Trophoblast cell (in vitro differentiated cells and primary cell): ENCODE measurements around the gene NWD2.
"Not testable (repeated sequence)": the region's sequence is repeated elsewhere in the genome, so short reads cannot be mapped to it uniquely, and the experiment has no call there.

Source experiments
- DNase-seq, 2 donors: peaks; one replicate each; pipeline ENCODE4 v3.0.0-alpha.2; 2016
- H2AFZ ChIP-seq: 2 replicates; pipeline ENCODE4 v1.6.1; 2013; ENCODE audit warnings: low read length, moderate library complexity, mild to moderate bottlenecking; ENCODE audit not compliant: insufficient read depth, poor library complexity
- H2AK5ac ChIP-seq: 2 replicates; pipeline ENCODE4 v1.6.1; 2013; ENCODE audit warnings: mild to moderate bottlenecking, low read length
- H2BK120ac ChIP-seq: 2 replicates; pipeline ENCODE4 v1.6.1; 2013; ENCODE audit warnings: low read length, mild to moderate bottlenecking, moderate library complexity; ENCODE audit not compliant: insufficient read depth, poor library complexity
- H2BK12ac ChIP-seq: 2 replicates; pipeline ENCODE4 v1.6.1; 2013; ENCODE audit warnings: mild to moderate bottlenecking, low read length, moderate library complexity
- H2BK5ac ChIP-seq: 2 replicates; pipeline ENCODE4 v1.6.1; 2013; ENCODE audit warnings: low read length, low read depth, moderate library complexity, mild to moderate bottlenecking; ENCODE audit not compliant: poor library complexity
- H3K14ac ChIP-seq: 2 replicates; pipeline ENCODE4 v1.6.1; 2013; ENCODE audit warnings: mild to moderate bottlenecking, low read length
- H3K18ac ChIP-seq: 2 replicates; pipeline ENCODE4 v1.6.1; 2013; ENCODE audit warnings: mild to moderate bottlenecking, low read length
- H3K23ac ChIP-seq: 2 replicates; pipeline ENCODE4 v1.6.1; 2013; ENCODE audit warnings: low read length
- H3K27ac ChIP-seq: 2 replicates; pipeline ENCODE4 v1.5.1; 2013; ENCODE audit warnings: low read depth, mild to moderate bottlenecking, inconsistent platforms, low read length, moderate library complexity
- H3K27me3 ChIP-seq: 2 replicates; pipeline ENCODE4 v1.6.1; 2013; ENCODE audit warnings: inconsistent platforms, mild to moderate bottlenecking, low read length, moderate library complexity; ENCODE audit not compliant: insufficient read depth
- H3K36me3 ChIP-seq, 2 experiments: 1 replicate in 1 of 2; 2 replicates in 1 of 2; pipeline ENCODE4 v1.6.1; 2013; ENCODE audit warnings: low read length in 2 of 2, mild to moderate bottlenecking in 2 of 2, moderate library complexity in 1 of 2; ENCODE audit not compliant: insufficient read depth in 2 of 2, control insufficient read depth in 1 of 2
- H3K4ac ChIP-seq: 2 replicates; pipeline ENCODE4 v1.6.1; 2013; ENCODE audit warnings: low read depth, mild to moderate bottlenecking, low read length, moderate library complexity
- H3K4me1 ChIP-seq, 2 experiments: 1 replicate in 1 of 2; 2 replicates in 1 of 2; pipeline ENCODE4 v1.6.1; 2013; ENCODE audit warnings: low read length in 2 of 2, mild to moderate bottlenecking in 2 of 2, moderate library complexity in 1 of 2; ENCODE audit not compliant: insufficient read depth in 2 of 2, control insufficient read depth in 1 of 2
- H3K4me2 ChIP-seq: 2 replicates; pipeline ENCODE4 v1.6.1; 2013; ENCODE audit warnings: inconsistent platforms, mild to moderate bottlenecking, low read length, moderate library complexity
- H3K4me3 ChIP-seq: 2 replicates; pipeline ENCODE4 v1.5.1; 2013; ENCODE audit warnings: mild to moderate bottlenecking, low read depth, low read length, inconsistent platforms
- H3K79me1 ChIP-seq: one replicate; pipeline ENCODE4 v1.6.1; 2013; ENCODE audit warnings: low read length
- H3K79me2 ChIP-seq: 2 replicates; pipeline ENCODE4 v1.6.1; 2013; ENCODE audit warnings: low read length, mild to moderate bottlenecking; ENCODE audit not compliant: control insufficient read depth, insufficient read depth, poor library complexity
- H3K9ac ChIP-seq: 2 replicates; pipeline ENCODE4 v1.6.1; 2013; ENCODE audit warnings: mild to moderate bottlenecking, low read length
- H3K9me3 ChIP-seq: 2 replicates; pipeline ENCODE4 v1.6.1; 2013; ENCODE audit warnings: low read depth, mild to moderate bottlenecking, control low read depth, inconsistent platforms, low read length; ENCODE audit not compliant: insufficient read depth
- H4K12ac ChIP-seq: 2 replicates; pipeline ENCODE4 v1.6.1; 2013; ENCODE audit warnings: low read depth, mild to moderate bottlenecking, low read length, moderate library complexity
- H4K8ac ChIP-seq: 2 replicates; pipeline ENCODE4 v1.6.1; 2013; ENCODE audit warnings: low read depth, mild to moderate bottlenecking, low read length, moderate library complexity
- H4K91ac ChIP-seq: one replicate; pipeline ENCODE4 v1.6.1; 2013; ENCODE audit warnings: low read depth, mild to moderate bottlenecking, low read length, moderate library complexity
- WGBS: extraction: QIAGEN DNeasy Blood & Tissue Kit; methylation state at CpG from one replicate; pipeline ENCODE4 v1.1.7; 2013; ENCODE audit warnings: missing lambda C conversion rate; ENCODE audit not compliant: insufficient read length, insufficient coverage; ENCODE audit errors: extremely low coverage; 5-methylcytosine and 5-hydroxymethylcytosine counted together

NWD2 gene

GRCh38 chr4:37400241-37400881, 155.8 kb downstream of the NWD2 start:
- peaks cover 1% of the 10 kb centered on the region for H3K9me3 ChIP-seq
- no peaks in the 10 kb centered on the region for H3K79me1 ChIP-seq
- no peak overlapping the region for H3K23ac ChIP-seq
- no peak overlapping the region for H3K9ac ChIP-seq
- H4K12ac ChIP-seq = no peak overlapping the region
- no peak overlapping the region for H2BK5ac ChIP-seq
- H3K4ac ChIP-seq = no peak overlapping the region
- no peak overlapping the region for H4K8ac ChIP-seq
- H3K4me3 ChIP-seq = no peak overlapping the region
- no peak overlapping the region for H2BK12ac ChIP-seq
- no peak overlapping the region for H4K91ac ChIP-seq
- no peak overlapping the region for H3K14ac ChIP-seq
- no peaks in the 10 kb centered on the region for H3K4me1 ChIP-seq
- no peaks in the 10 kb centered on the region for H3K79me2 ChIP-seq
- no CpG with 5 or more reads among the region's 2 CpGs for WGBS
- no peak overlapping the region for H3K4me2 ChIP-seq
- no peak overlapping the region for H2AK5ac ChIP-seq
- no peak overlapping the region for H3K18ac ChIP-seq
- no peak overlapping the region for H3K27ac ChIP-seq
- no peak overlapping the region for H2BK120ac ChIP-seq
- H2AFZ ChIP-seq = no peak overlapping the region
- H3K27me3 ChIP-seq = no peaks in the 10 kb centered on the region
- DNase-seq = no peak
- no peaks in the 10 kb centered on the region for H3K36me3 ChIP-seq

GRCh38 chr4:37407938-37408826, 163.6 kb downstream of the NWD2 start:
- H3K79me2 ChIP-seq, H3K14ac ChIP-seq, H4K12ac ChIP-seq, H2BK120ac ChIP-seq, H2BK5ac ChIP-seq, H3K4me2 ChIP-seq, H3K9me3 ChIP-seq, H2BK12ac ChIP-seq, H3K79me1 ChIP-seq, H3K4me3 ChIP-seq, H4K8ac ChIP-seq, H3K27ac ChIP-seq, H3K4me1 ChIP-seq, H3K18ac ChIP-seq, H3K9ac ChIP-seq, DNase-seq, H2AFZ ChIP-seq, H3K27me3 ChIP-seq, H2AK5ac ChIP-seq, H3K23ac ChIP-seq, H3K36me3 ChIP-seq, H3K4ac ChIP-seq: not testable (repeated sequence)
- H4K91ac ChIP-seq = peak overlapping the region; percentile 25
- no CpG with 5 or more reads among the region's 9 CpGs for WGBS

GRCh38 chr4:37413612-37414011, 169.1 kb downstream of the NWD2 start:
- H3K27me3 ChIP-seq, H3K4ac ChIP-seq, H2BK5ac ChIP-seq, H3K9ac ChIP-seq, H2AK5ac ChIP-seq, H3K9me3 ChIP-seq, H3K4me2 ChIP-seq, H4K12ac ChIP-seq, H4K91ac ChIP-seq, H3K79me1 ChIP-seq, H3K14ac ChIP-seq, H3K36me3 ChIP-seq, H3K23ac ChIP-seq, H3K27ac ChIP-seq, H3K18ac ChIP-seq, H2AFZ ChIP-seq, H2BK120ac ChIP-seq, H3K79me2 ChIP-seq, H2BK12ac ChIP-seq, H4K8ac ChIP-seq, DNase-seq, H3K4me1 ChIP-seq, H3K4me3 ChIP-seq: not testable (repeated sequence)
- no CpG with 5 or more reads among the region's 2 CpGs for WGBS

GRCh38 chr4:37415845-37416369, 171.4 kb downstream of the NWD2 start:
- H2BK5ac ChIP-seq = no peak overlapping the region
- H3K4me3 ChIP-seq = no peak overlapping the region
- no peaks in the 10 kb centered on the region for H3K36me3 ChIP-seq
- DNase-seq = peak in 1 of 2 donors; percentile 10
- no peak overlapping the region for H3K14ac ChIP-seq
- no peaks in the 10 kb centered on the region for H3K9me3 ChIP-seq
- no CpG with 5 or more reads among the region's 5 CpGs for WGBS
- H4K12ac ChIP-seq = no peak overlapping the region
- no peak overlapping the region for H3K18ac ChIP-seq
- H2BK120ac ChIP-seq = no peak overlapping the region
- H3K79me1 ChIP-seq = no peaks in the 10 kb centered on the region
- no peak overlapping the region for H2AFZ ChIP-seq
- H3K79me2 ChIP-seq = no peaks in the 10 kb centered on the region
- H4K91ac ChIP-seq = no peak overlapping the region
- no peak overlapping the region for H3K27ac ChIP-seq
- H4K8ac ChIP-seq = no peak overlapping the region
- H3K27me3 ChIP-seq = no peaks in the 10 kb centered on the region
- H3K9ac ChIP-seq = no peak overlapping the region
- no peak overlapping the region for H3K4ac ChIP-seq
- no peak overlapping the region for H2AK5ac ChIP-seq
- H3K4me1 ChIP-seq = no peaks in the 10 kb centered on the region
- no peak overlapping the region for H3K4me2 ChIP-seq
- no peak overlapping the region for H3K23ac ChIP-seq
- no peak overlapping the region for H2BK12ac ChIP-seq
